Esophagus squamous epithelium (tissue), 4 donors: ENCODE measurements around the gene PIK3AP1.

Source experiments
- CTCF ChIP-seq, 6 experiments: fragments of 450-650 bp in 4 of 6; fragments of 200-600 bp in 2 of 6; sonication (generic) in 2 of 6; IDR thresholded peaks; one replicate each; pipeline ENCODE4 v1.5.1; 2016 to 2019; ENCODE audit warnings: antibody characterized with exemption in 6 of 6, mild to moderate bottlenecking in 4 of 6, moderate library complexity in 4 of 6
- POLR2A ChIP-seq, 4 donors: fragments of 450-650 bp; IDR thresholded peaks; one replicate each; pipeline ENCODE4 v1.6.1; 2017; ENCODE audit warnings: antibody characterized with exemption in 4 of 4, mild to moderate bottlenecking in 4 of 4, moderate library complexity in 3 of 4

- TF ChIP-seq CTCF (IDR thresholded peaks at IDR 0.05), result no peak
- TF ChIP-seq POLR2A (IDR thresholded peaks at IDR 0.05), result no peak
Measured at GRCh38 chr10:96587264-96588059, 132.9 kb downstream of the PIK3AP1 start.
